ENCODE measurements around the gene RPAP3.

GRCh38 chr12:47741340-47741703 lies 35.5 kb upstream of the RPAP3 start:
- TF ChIP-seq POLR2A (IDR thresholded peaks at IDR 0.05) (no peak), EP300 (IDR thresholded peaks at IDR 0.05) (no peak), POLR2AphosphoS5 (IDR thresholded peaks at IDR 0.05) (no peak)
- TF ChIP-seq, protein P1, sequence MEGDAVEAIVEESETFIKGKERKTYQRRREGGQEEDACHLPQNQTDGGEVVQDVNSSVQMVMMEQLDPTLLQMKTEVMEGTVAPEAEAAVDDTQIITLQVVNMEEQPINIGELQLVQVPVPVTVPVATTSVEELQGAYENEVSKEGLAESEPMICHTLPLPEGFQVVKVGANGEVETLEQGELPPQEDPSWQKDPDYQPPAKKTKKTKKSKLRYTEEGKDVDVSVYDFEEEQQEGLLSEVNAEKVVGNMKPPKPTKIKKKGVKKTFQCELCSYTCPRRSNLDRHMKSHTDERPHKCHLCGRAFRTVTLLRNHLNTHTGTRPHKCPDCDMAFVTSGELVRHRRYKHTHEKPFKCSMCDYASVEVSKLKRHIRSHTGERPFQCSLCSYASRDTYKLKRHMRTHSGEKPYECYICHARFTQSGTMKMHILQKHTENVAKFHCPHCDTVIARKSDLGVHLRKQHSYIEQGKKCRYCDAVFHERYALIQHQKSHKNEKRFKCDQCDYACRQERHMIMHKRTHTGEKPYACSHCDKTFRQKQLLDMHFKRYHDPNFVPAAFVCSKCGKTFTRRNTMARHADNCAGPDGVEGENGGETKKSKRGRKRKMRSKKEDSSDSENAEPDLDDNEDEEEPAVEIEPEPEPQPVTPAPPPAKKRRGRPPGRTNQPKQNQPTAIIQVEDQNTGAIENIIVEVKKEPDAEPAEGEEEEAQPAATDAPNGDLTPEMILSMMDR (IDR thresholded peaks at IDR 0.05): no peak

All from suprapubic skin (tissue), 4 donors.